Ovary (tissue), 9 donors: ENCODE data around the gene TSHZ3. TPM values are rescaled to one million over a fixed set of nuclear protein-coding genes. Genes with fewer than 3 reads are reported as not detected.

Experiments used
- DNase-seq, 5 donors: peaks; one replicate each; pipeline ENCODE4 v3.0.0-alpha.2; 2019 to 2020
- H3K27ac ChIP-seq, 2 donors: fragments of 200-600 bp; one replicate each; pipeline versions ENCODE4 v1.5.1 to v1.8.0; 2019 to 2022
- H3K27me3 ChIP-seq: fragments of 200-600 bp; one replicate; pipeline ENCODE4 v1.8.0; 2022
- H3K36me3 ChIP-seq: fragments of 200-600 bp; sonication (generic); one replicate; pipeline ENCODE4 v1.5.1; 2019
- H3K4me1 ChIP-seq: one replicate; pipeline ENCODE4 v1.8.1; 2013; ENCODE audit warnings: mild to moderate bottlenecking, moderate library complexity; ENCODE audit not compliant: insufficient read depth
- H3K4me3 ChIP-seq: fragments of 200-600 bp; sonication (generic); one replicate; pipeline ENCODE4 v1.5.1; 2017
- H3K9me3 ChIP-seq, 2 donors: fragments of 200-600 bp in 1 of 2; sonication (generic) in 1 of 2; one replicate each; pipeline versions ENCODE4 v1.5.1 to v1.8.1; 2013 to 2019; ENCODE audit warnings: mild to moderate bottlenecking in 1 of 2, moderate library complexity in 1 of 2
- CTCF ChIP-seq, 3 donors: fragments of 450-650 bp in 2 of 3; fragments of 200-600 bp in 1 of 3; IDR thresholded peaks; one replicate each; pipeline versions ENCODE4 v1.5.1 to v1.8.0; 2016 to 2022; ENCODE audit warnings: antibody characterized with exemption in 3 of 3, mild to moderate bottlenecking in 1 of 3
- EP300 ChIP-seq: sonication (generic); formaldehyde crosslinking; IDR thresholded peaks from one replicate; pipeline ENCODE4 v1.6.1; 2017; ENCODE audit warnings: antibody characterized with exemption
- POLR2A ChIP-seq: fragments of 450-650 bp; IDR thresholded peaks from one replicate; pipeline ENCODE4 v1.6.1; 2017; ENCODE audit warnings: antibody characterized with exemption, mild to moderate bottlenecking, moderate library complexity
- WGBS, 3 donors: extraction: QIAGEN DNeasy Blood & Tissue Kit in 1 of 3; methylation state at CpG; one replicate each; pipeline versions ENCODE4 v1.1.5 to v1.1.7; 2013 to 2017; 5-methylcytosine and 5-hydroxymethylcytosine counted together
- intact Hi-C, 4 donors: fragments of 100-400 bp; cut with DNase I; formaldehyde crosslinking; loops; one replicate each; pipeline versions ENCODE4 v1.11.0 to v1.15.1; 2022 to 2023
- polyA plus RNA-seq, 2 donors: library from polyadenylated mRNA; stranded (reverse); fragments of 200-250 nt in 1 of 2; fragments of 350-450 nt in 1 of 2; fragmentation: Illumina TruSeq in 1 of 2; extraction: RNeasy Lipid Tissue Mini Kit (QIAGEN cat#74804) in 1 of 2; gene quantifications; one replicate each; pipeline ENCODE4 v1.2.3, GENCODE V29; 2013 to 2014
- total RNA-seq, 7 donors: library from RNA; depleted of rRNA in 2 of 7; stranded (reverse); fragments of >200 nt in 2 of 7; fragmentation: NEBNext Ultra II Directional in 3 of 7; extraction: Animal tissue kit (Norgen Biotek cat#: 25700) in 3 of 7; gene quantifications; one replicate each; pipeline versions ENCODE4 v1.1.0 to v1.2.4, GENCODE V29; 2016 to 2023
- donor health status: DM: no; HTN: no; CAD: no; lungs with moderate emphysema.
- donor health status: DM: no; HTN: no; CAD: no.
- donor health status: Bipolar disorder and iron deficiency.
- donor health status: DM: yes; HTN: yes; CAD: no.
- donor health status: DM: no; HTN: no; CAD: no.
- donor health status: DM: yes; HTN: yes; CAD: no.

TSHZ3 gene
- total and polyA plus RNA-seq, 9 donors = 23.3 to 107 (median 50.3) TPM

GRCh38 chr19:31269425-31270127, 79.7 kb downstream of the TSHZ3 start:
- WGBS, 3 donors = 69 to 81% (median 77%) methylated on average over 10 of the region's 10 CpGs

GRCh38 chr19:31268751-31269383, 80.4 kb downstream of the TSHZ3 start:
- Histone ChIP-seq H3K27ac (no peak overlapping the region), H3K9me3 (no peaks in the 10 kb centered on the region), H3K27me3 (no peaks in the 10 kb centered on the region), H3K36me3 (no peaks in the 10 kb centered on the region), H3K4me3 (no peak overlapping the region), H3K4me1 (peaks cover 3% of the 10 kb centered on the region)
- DNase-seq = no peak
- WGBS, 3 donors = 90 to 93% (median 93%) methylated on average over 15 of the region's 15 CpGs
- intact Hi-C loops = no loop called here
- TF ChIP-seq POLR2A (no peak), CTCF (IDR thresholded peaks at IDR 0.05) (no peak), EP300 (no peak)

More at GRCh38 chr19:31269425-31270127, 79.7 kb downstream of the TSHZ3 start:
- Histone ChIP-seq H3K36me3 (no peaks in the 10 kb centered on the region), H3K27me3 (no peaks in the 10 kb centered on the region), H3K4me1 (peaks cover 1% of the 10 kb centered on the region), H3K27ac (no peak overlapping the region), H3K4me3 (no peak overlapping the region), H3K9me3 (no peaks in the 10 kb centered on the region)
- peak in 1 of 5 donors; percentile 28 for DNase-seq
- intact Hi-C loops = no loop called here
- TF ChIP-seq EP300 = no peak
- TF ChIP-seq POLR2A = no peak
- TF ChIP-seq CTCF (IDR thresholded peaks at IDR 0.05) = no peak

GRCh38 chr19:31266731-31267130, 82.5 kb downstream of the TSHZ3 start:
- no peak overlapping the region for H3K27ac ChIP-seq
- no peaks in the 10 kb centered on the region for H3K36me3 ChIP-seq
- peak in 1 of 5 donors; percentile 12 for DNase-seq
- no peaks in the 10 kb centered on the region for H3K27me3 ChIP-seq
- no peak overlapping the region for H3K4me3 ChIP-seq
- TF ChIP-seq EP300 (no peak), CTCF (IDR thresholded peaks at IDR 0.05) (no peak), POLR2A (no peak)
- WGBS, 3 donors = 90 to 92% (median 91%) methylated on average over 7 of the region's 7 CpGs
- peaks cover 7% of the 10 kb centered on the region for H3K4me1 ChIP-seq
- intact Hi-C loops = no loop called here
- H3K9me3 ChIP-seq = no peaks in the 10 kb centered on the region

- Histone ChIP-seq H3K27ac (no peak overlapping the region), H3K36me3 (no peaks in the 10 kb centered on the region), H3K9me3 (no peaks in the 10 kb centered on the region), H3K4me3 (no peak overlapping the region), H3K27me3 (no peaks in the 10 kb centered on the region), H3K4me1 (peaks cover 7% of the 10 kb centered on the region)
- no peak for TF ChIP-seq POLR2A
- no peak for TF ChIP-seq CTCF (IDR thresholded peaks at IDR 0.05)
- no peak for TF ChIP-seq EP300
- intact Hi-C loops = no loop called here
- WGBS, 3 donors = 74 to 91% (median 76%) methylated on average over 4 of the region's 4 CpGs
- peak in 3 of 5 donors; percentile 18 to 61 (median 42) for DNase-seq
Observed at GRCh38 chr19:31266196-31266595, 83.0 kb downstream of the TSHZ3 start.
